ELR (cell line): Measurements from ENCODE around the gene GLI2.

Experiments used
- DNase-seq: peaks from one replicate; pipeline ENCODE4 v3.0.0-alpha.2; 2015; ENCODE audit warnings: low read depth

The GLI2 gene

DNA sequence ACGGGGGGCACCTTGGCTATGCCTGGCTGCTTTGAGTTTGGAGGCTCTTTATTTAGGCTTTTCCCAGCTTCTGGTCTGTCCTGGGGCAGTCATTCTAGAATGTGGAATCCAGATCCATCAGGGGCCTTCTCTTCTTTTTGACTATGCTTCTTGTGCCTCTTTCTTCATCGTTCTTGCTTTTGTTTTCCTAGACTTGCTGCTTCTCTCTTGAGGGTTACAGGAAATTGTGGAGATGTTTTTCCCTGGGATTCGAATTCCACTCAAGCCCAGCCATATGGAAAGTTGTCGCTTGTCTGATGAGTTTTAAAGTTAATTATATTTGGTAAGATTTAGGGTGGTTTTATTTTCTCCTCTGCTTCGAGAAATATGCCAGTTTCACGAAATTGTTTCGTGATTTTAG is 2.4 kb downstream of the GLI2 start:
- no peak for DNase-seq

DNA sequence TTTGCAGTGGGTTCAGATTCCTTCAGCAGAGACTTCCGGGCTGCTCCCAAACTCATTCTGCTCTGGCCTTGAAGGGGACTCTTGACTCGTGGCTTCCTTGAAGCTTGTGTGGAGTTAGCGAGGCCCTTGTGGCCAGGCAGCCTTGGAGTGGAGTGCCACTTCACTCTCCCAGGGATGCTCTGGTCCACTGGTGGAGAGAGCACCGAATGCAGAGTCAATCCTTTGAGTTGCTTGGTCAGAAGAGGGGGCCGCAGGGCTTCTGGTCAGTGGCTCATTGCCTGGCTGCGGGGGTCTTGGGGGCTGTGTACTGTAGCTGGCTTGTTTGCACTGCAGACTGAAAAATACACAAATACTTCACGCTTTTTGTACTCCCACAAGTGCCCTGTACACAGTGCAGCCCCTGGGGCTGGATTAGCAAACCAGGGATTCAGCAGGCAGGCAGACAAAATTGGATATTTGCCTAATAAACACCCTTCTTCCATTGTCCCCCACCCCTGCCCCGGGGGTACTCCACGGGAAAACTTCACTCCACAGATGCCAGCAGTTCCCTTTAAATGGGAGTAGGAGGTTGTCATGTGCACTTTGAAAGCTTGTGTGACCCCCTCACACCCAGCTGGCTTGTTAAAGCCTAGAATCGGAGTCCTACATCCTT is 3.2 kb downstream of the GLI2 start:
- no peak for DNase-seq

DNA sequence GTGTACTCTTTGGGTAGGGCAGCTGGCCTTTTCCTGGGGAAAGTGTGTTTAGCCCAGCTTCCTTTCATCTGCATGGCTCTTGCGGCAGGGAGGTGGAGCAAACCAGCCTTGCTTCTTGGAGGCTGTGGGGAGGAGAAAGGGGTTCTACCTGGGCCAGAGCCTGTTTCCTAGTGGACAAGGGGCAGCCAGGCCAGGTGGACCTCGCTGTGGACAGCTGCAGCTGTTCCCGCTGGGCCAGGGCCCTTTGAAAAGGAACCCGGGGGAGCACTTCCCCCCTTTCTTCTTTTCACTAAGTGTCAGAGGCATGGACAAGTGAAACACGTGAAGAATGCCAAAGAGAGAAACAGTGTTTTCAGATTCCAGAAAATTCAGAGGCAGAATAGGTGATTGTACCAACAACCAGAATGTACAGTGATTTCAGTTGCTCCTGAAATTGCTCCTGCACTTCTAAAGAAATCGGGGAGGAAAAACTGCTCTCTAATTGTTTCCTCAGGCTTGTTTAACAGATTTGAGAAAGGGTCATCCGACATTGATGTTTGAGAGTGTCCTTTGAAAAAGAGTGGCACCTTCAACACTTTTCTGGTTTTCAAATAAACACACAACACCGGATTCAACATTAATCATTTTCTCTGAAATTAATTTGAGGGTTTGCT is 3.9 kb downstream of the GLI2 start:
- DNase-seq, result no peak

GRCh38 chr2:120740375-120740764 is 4.7 kb downstream of the GLI2 start:
- DNase-seq, result no peak

- DNase-seq, result peak; percentile 28
Measured at GRCh38 chr2:120740765-120741524, 5.3 kb downstream of the GLI2 start.

DNA sequence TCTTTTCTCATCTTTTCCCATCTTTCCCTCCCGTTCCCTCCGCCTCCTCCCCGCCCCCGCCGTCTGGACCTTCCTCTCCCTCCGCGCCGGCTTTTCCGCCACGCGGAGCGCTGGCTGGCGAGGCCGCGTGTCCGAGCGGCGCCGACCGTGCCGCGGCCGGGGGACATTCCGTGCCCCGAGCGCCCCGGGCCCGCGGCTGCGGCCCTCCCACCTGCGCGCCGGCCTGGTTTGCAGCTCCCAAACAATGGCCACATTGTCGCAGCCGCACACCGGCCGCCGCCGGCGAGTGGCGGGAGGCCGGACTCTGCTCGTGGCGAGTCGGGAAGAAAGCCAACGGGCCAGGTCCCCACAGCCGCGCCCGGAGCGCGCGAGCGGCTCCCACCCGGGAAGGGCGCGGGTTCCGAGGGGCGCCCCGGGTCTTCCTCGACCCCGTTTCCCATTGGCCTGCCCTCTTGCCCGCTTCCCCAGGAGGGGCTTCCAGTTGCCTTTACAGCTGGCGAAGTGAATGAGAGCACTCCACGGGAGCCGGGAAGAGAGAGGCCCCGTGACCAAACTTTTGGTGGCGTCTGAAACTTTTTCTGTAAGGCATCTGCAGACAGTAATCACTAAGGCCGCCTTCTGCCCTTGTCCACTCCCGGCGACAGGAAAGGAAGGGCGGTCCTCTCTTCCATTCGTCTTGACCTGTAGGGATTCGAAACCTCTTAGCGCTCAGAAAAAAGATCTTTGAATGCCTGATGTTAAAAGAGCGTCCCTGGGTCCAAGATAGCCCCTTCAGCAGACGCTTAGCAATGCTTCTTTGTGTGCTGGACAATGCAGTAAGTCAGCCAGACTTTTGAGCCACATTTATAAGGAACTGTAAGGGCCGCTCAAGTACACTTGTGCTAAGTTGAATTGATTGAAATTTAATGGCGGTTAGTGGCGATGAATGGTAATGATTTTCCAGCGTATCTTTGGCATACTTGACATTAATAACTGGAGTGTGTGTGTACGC is 6.2 kb downstream of the GLI2 start:
- peak; percentile 54 for DNase-seq

DNA sequence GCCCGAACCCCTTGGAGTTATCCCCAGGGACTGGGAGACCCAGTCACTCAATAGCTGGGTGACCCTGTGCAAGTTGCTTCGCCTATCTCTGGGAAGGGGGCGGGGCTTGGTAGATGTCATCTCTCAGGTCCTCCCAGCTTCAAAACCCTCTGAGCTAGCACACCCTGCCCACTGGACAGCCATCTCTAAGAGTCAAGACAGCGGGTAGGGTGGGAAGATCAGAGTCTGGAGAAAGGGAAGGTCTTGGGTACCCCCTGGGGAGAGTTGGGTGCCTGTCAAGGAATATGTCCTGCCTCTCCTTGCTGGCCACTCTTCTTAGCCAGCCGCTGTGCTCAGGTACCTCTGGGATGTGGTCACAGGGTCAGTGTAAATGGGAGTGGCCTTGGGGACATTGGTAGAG is 8.0 kb downstream of the GLI2 start:
- DNase-seq, result no peak

DNA sequence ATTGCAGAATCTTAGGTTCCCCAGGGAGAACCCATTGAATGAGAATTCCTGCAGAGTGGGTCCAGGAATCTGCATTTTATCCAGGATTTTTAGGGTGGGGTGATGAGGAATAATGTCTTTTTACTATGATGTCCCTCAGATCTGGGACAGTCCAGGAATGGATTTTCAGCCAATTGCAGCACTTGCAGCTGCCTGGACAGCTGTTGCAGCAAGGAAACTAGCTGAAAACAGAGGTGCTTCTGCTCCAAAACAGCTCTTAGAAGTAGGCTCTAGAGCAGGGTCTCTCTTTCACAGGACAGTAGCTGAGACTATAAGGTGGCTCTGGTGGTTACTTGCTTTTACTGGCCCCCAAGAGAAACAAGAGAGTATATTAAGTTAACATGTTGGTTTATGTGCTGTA is 9.1 kb downstream of the GLI2 start:
- DNase-seq, result no peak

DNA sequence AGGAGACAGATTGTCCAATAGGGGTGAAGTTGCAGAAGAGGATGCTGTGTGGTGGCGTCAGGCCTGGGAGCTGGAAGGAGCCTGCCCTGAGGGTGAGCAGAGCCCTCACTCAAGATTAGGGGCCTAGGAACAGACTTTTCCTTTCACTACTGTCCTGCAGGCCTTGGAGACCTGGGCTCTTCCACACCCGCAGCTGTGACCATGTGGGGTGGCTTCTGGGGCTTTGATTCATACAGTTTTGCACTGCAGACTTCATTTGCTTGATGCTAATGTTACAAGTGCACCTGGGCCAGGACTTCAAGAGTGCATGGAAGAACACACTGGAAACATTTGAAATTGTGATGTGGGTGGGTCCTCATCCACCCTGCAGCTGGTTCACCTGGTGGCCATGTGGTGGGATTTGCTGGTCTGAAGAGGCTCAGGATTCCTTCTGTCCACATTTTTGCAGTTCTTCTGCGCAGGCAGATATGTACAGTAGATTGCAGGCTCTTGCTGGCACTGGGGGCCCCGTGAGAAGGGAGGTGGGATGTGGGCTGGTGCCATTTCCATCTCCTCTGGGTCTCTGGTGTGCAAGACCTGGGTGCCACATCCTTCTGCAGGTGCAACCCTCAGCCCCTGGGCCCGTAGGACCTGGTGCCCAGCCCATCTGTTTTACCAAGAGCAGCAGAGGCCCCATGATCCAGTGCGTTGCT is 9.9 kb downstream of the GLI2 start:
- DNase-seq, result no peak

- no peak for DNase-seq
Measured at GRCh38 chr2:120746144-120746543, 10.5 kb downstream of the GLI2 start.

- DNase-seq, result no peak
Measured at GRCh38 chr2:120747281-120747680, 11.6 kb downstream of the GLI2 start.

GRCh38 chr2:120747706-120748105 is 12.0 kb downstream of the GLI2 start:
- no peak for DNase-seq

GRCh38 chr2:120748310-120748709 is 12.6 kb downstream of the GLI2 start:
- DNase-seq, result no peak

- no peak for DNase-seq
Measured at GRCh38 chr2:120748741-120749140, 13.1 kb downstream of the GLI2 start.

GRCh38 chr2:120749506-120750431 is 14.1 kb downstream of the GLI2 start:
- peak; percentile 15 for DNase-seq

GRCh38 chr2:120750488-120751210 is 15.0 kb downstream of the GLI2 start:
- DNase-seq, result no peak

DNA sequence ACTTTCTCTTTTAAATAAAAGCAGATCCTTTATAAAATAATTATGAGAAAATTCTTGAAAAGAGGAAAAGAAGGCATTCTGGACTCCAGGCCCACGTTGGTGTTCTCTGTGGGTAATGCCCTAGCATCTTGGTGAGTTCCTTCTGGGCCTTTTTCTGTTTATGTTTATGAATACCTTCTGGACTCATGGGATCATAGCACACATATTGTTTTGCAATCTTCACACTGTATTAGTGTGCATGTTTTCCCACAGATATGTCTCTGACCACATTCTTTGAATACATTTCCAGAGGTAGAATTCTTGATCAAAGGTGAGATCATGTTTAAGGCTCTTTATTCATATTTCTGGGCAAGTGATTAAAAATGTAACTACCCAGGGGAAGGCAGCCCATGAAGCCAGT is 15.9 kb downstream of the GLI2 start:
- peak; percentile 55 for DNase-seq

- DNase-seq, result no peak
Measured at GRCh38 chr2:120754067-120754960, 18.6 kb downstream of the GLI2 start.
